GM23338 (cell line): ENCODE measurements around the gene MAGOHB. TPM values are rescaled to one million over a fixed set of nuclear protein-coding genes. Genes with fewer than 3 reads are reported as not detected.

ENCODE experiments used
- ATAC-seq: fragments of 200-7000 bp; cut with Tn5 transposase; 3 replicates; pipeline ENCODE4 v1.9.1; 2020
- DNase-seq: peaks from one replicate; pipeline ENCODE4 v3.0.0-alpha.2; 2015; ENCODE audit warnings: low spot score
- H2AFZ ChIP-seq: fragments of 200-600 bp; sonication (generic); 2 replicates; pipeline ENCODE4 v1.8.0; 2016; ENCODE audit warnings: antibody characterized with exemption, mild to moderate bottlenecking, moderate library complexity
- H3F3A ChIP-seq: fragments of 200-600 bp; sonication (generic); replicated peaks from 2 replicates; pipeline ENCODE4 v1.8.0; 2017; ENCODE audit warnings: antibody characterized with exemption, mixed run types, low read depth
- H3K27ac ChIP-seq: fragments of 200-600 bp; sonication (generic); 2 replicates; pipeline ENCODE4 v1.6.1; 2016; ENCODE audit warnings: low read depth
- H3K27me3 ChIP-seq: fragments of 200-600 bp; sonication (generic); 2 replicates; pipeline ENCODE4 v1.8.0; 2016; ENCODE audit warnings: mild to moderate bottlenecking, mixed run types, moderate library complexity; ENCODE audit not compliant: insufficient read depth
- H3K36me3 ChIP-seq: fragments of 200-600 bp; sonication (generic); 2 replicates; pipeline ENCODE4 v1.8.0; 2016; ENCODE audit warnings: mild to moderate bottlenecking; ENCODE audit not compliant: insufficient read depth
- H3K4me1 ChIP-seq: fragments of 200-600 bp; sonication (generic); 2 replicates; pipeline ENCODE4 v1.8.0; 2016; ENCODE audit warnings: mild to moderate bottlenecking, moderate library complexity; ENCODE audit not compliant: insufficient read depth
- H3K4me2 ChIP-seq: fragments of 200-600 bp; sonication (generic); 2 replicates; pipeline ENCODE4 v1.7.1; 2017; ENCODE audit warnings: mixed run types
- H3K4me3 ChIP-seq: fragments of 200-600 bp; sonication (generic); 2 replicates; pipeline ENCODE4 v1.6.1; 2016; ENCODE audit warnings: mixed run types
- H3K79me2 ChIP-seq: fragments of 200-600 bp; sonication (generic); replicated peaks from 2 replicates; pipeline ENCODE4 v1.8.0; 2017; ENCODE audit warnings: mild to moderate bottlenecking; ENCODE audit not compliant: insufficient read depth
- H3K9me2 ChIP-seq: fragments of 200-600 bp; sonication (generic); 2 replicates; pipeline ENCODE4 v1.8.0; 2017; ENCODE audit not compliant: insufficient read depth
- H4K20me1 ChIP-seq: fragments of 200-600 bp; sonication (generic); replicated peaks from 2 replicates; pipeline ENCODE4 v1.8.0; 2017; ENCODE audit warnings: mild to moderate bottlenecking; ENCODE audit not compliant: insufficient read depth
- H3K27ac Mint-ChIP-seq: 2 replicates; pipeline ENCODE4 v1.8.0; 2020; ENCODE audit warnings: inconsistent platforms, mild to moderate bottlenecking, moderate library complexity, mixed read lengths
- H3K27me3 Mint-ChIP-seq: 3 replicates; pipeline ENCODE4 v1.8.0; 2022; ENCODE audit warnings: low read depth, mild to moderate bottlenecking, moderate library complexity, mixed read lengths, inconsistent platforms; ENCODE audit not compliant: insufficient read depth, poor library complexity
- H3K36me3 Mint-ChIP-seq: 3 replicates; pipeline ENCODE4 v1.8.0; 2021; ENCODE audit warnings: low read depth, mild to moderate bottlenecking, inconsistent platforms, moderate library complexity, mixed read lengths
- H3K4me1 Mint-ChIP-seq: 3 replicates; pipeline ENCODE4 v1.8.0; 2020; ENCODE audit warnings: mild to moderate bottlenecking, inconsistent platforms, mixed read lengths
- H3K4me3 Mint-ChIP-seq: 3 replicates; pipeline ENCODE4 v1.8.0; 2021; ENCODE audit warnings: moderate library complexity, mild to moderate bottlenecking, inconsistent platforms, mixed read lengths
- H3K9me3 Mint-ChIP-seq: 3 replicates; pipeline ENCODE4 v1.8.0; 2020; ENCODE audit warnings: moderate library complexity, mild to moderate bottlenecking, inconsistent platforms, mixed read lengths
- CREB1 ChIP-seq: fragments of 250-450 bp; sonication (Bioruptor Pico); IDR thresholded peaks from 2 replicates; pipeline ENCODE4 v1.5.0; 2020; ENCODE audit warnings: low read depth, mild to moderate bottlenecking, moderate library complexity
- ETS1 ChIP-seq: IDR thresholded peaks from 2 replicates; pipeline ENCODE4 v1.6.1; 2016; ENCODE audit warnings: antibody characterized with exemption
- EZH2 ChIP-seq: fragments of 200-600 bp; sonication (generic); IDR thresholded peaks from one replicate; pipeline ENCODE4 v1.8.0; 2017; ENCODE audit warnings: antibody characterized with exemption, mild to moderate bottlenecking, low read depth; ENCODE audit not compliant: unreplicated experiment
- EZH2phosphoT487 ChIP-seq: fragments of 200-600 bp; sonication (generic); IDR thresholded peaks from one replicate; pipeline ENCODE4 v1.8.1; 2018; ENCODE audit warnings: antibody characterized with exemption; ENCODE audit not compliant: unreplicated experiment
- JUNB ChIP-seq: IDR thresholded peaks from one replicate; pipeline ENCODE4 v1.6.1; 2016; ENCODE audit warnings: antibody characterized with exemption; ENCODE audit not compliant: unreplicated experiment
- NANOG ChIP-seq: IDR thresholded peaks from 2 replicates; pipeline ENCODE4 v1.6.1; 2016; ENCODE audit warnings: antibody characterized with exemption, borderline replicate concordance
- POLR2AphosphoS5 ChIP-seq: IDR thresholded peaks from 2 replicates; pipeline ENCODE4 v1.6.1; 2016; ENCODE audit warnings: antibody characterized with exemption, low read depth
- REST ChIP-seq: IDR thresholded peaks from one replicate; pipeline ENCODE4 v1.6.1; 2018; ENCODE audit warnings: antibody characterized with exemption; ENCODE audit not compliant: unreplicated experiment
- STAT1 ChIP-seq: IDR thresholded peaks from one replicate; pipeline ENCODE4 v1.6.1; 2016; ENCODE audit warnings: antibody characterized with exemption; ENCODE audit not compliant: unreplicated experiment
- ZNF331 ChIP-seq: fragments of 250-450 bp; sonication (Bioruptor Pico); IDR thresholded peaks from 2 replicates; pipeline ENCODE4 v1.5.0; 2020; ENCODE audit warnings: low read depth, mild to moderate bottlenecking, moderate library complexity
- polyA plus RNA-seq: library from polyadenylated mRNA; unstranded; fragments of >200 nt; fragmentation: Nextera tagmentation; extraction: Ambion mirVana; gene quantifications from 2 replicates; pipeline ENCODE4 v1.2.1, GENCODE V29; 2016
- total RNA-seq: library from RNA; depleted of rRNA; stranded (reverse); fragments of >200 nt; shearing (Covaris generic); gene quantifications from 2 replicates; pipeline ENCODE4 v1.2.3, GENCODE V29; 2014
- TF ChIP-seq, protein P1 (sequence below), 2 experiments: fragments of 200-600 bp in 1 of 2; sonication (generic) in 1 of 2; conservative IDR thresholded peaks; 2 replicates each; pipeline versions ENCODE4 v1.5.1 to v1.6.1; 2016 to 2017; ENCODE audit warnings: antibody characterized with exemption in 2 of 2, low read depth in 2 of 2, mild to moderate bottlenecking in 2 of 2, moderate library complexity in 1 of 2

Gene MAGOHB
- total and polyA plus RNA-seq, 2 experiments from 2014 or later = 38.5 to 175 TPM

GRCh38 chr12:10554756-10555481, 58.5 kb downstream of the MAGOHB start:
- H4K20me1 ChIP-seq = no peaks in the 10 kb centered on the region
- no peaks in the 10 kb centered on the region for H3K36me3 ChIP-seq
- peak overlapping the region; percentile 53 for H2AFZ ChIP-seq
- H3K27me3 Mint-ChIP-seq = peaks cover 3% of the 10 kb centered on the region
- no peaks in the 10 kb centered on the region for H3K27me3 ChIP-seq
- ATAC-seq = no peak
- H3K9me3 Mint-ChIP-seq = no peaks in the 10 kb centered on the region; the same call in 2 of the 3 replicates
- no peak overlapping the region for H3K27ac ChIP-seq
- H3K36me3 Mint-ChIP-seq = no peaks in the 10 kb centered on the region; the same call in 2 of the 3 replicates
- 0 out of 2 replicates have a peak, but pooled peaks cover 6% of the 10 kb centered on the region for H3K4me1 ChIP-seq
- no peak for TF ChIP-seq REST
- no peak for TF ChIP-seq STAT1
- TF ChIP-seq ETS1 = no peak
- TF ChIP-seq EZH2 = no peak
- no peak for TF ChIP-seq EZH2phosphoT487
- no peak for TF ChIP-seq ZNF331
- TF ChIP-seq, protein P1, sequence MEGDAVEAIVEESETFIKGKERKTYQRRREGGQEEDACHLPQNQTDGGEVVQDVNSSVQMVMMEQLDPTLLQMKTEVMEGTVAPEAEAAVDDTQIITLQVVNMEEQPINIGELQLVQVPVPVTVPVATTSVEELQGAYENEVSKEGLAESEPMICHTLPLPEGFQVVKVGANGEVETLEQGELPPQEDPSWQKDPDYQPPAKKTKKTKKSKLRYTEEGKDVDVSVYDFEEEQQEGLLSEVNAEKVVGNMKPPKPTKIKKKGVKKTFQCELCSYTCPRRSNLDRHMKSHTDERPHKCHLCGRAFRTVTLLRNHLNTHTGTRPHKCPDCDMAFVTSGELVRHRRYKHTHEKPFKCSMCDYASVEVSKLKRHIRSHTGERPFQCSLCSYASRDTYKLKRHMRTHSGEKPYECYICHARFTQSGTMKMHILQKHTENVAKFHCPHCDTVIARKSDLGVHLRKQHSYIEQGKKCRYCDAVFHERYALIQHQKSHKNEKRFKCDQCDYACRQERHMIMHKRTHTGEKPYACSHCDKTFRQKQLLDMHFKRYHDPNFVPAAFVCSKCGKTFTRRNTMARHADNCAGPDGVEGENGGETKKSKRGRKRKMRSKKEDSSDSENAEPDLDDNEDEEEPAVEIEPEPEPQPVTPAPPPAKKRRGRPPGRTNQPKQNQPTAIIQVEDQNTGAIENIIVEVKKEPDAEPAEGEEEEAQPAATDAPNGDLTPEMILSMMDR (conservative IDR thresholded peaks at IDR 0.05; ENCODE audit: low read depth in 2 of 2) = no peak
- TF ChIP-seq POLR2AphosphoS5 = no peak
- no peak for TF ChIP-seq NANOG
- no peak for TF ChIP-seq CREB1 (CRISPR knock-in tag)
- no peak for TF ChIP-seq JUNB
- H3K27ac Mint-ChIP-seq = no peak overlapping the region
- no peaks in the 10 kb centered on the region for H3K9me2 ChIP-seq
- no peaks in the 10 kb centered on the region for H3K79me2 ChIP-seq
- H3K4me2 ChIP-seq = no peak overlapping the region
- no peaks in the 10 kb centered on the region for H3F3A ChIP-seq
- peaks cover 11% of the 10 kb centered on the region; the same call in 2 of the 3 replicates for H3K4me1 Mint-ChIP-seq
- H3K4me3 Mint-ChIP-seq = no peak overlapping the region
- no peak overlapping the region for H3K4me3 ChIP-seq
- DNase-seq = no peak
